SHP77 treated with DMSO at 0.1 percent for 48 hours (cell line): ENCODE results near the gene MEGF6.
"Not testable (repeated sequence)": the region's sequence is repeated elsewhere in the genome, so short reads cannot be mapped to it uniquely, and the experiment has no call there.

Source experiments
- DNase-seq: peaks from one replicate; lab custom pipeline; 2025; lab: John Stamatoyannopoulos, UW

The MEGF6 gene

GRCh38 chr1:3627515-3628253 is 16.4 kb upstream of the MEGF6 start:
- DNase-seq, result no peak

GRCh38 chr1:3626025-3626424 is 14.7 kb upstream of the MEGF6 start:
- DNase-seq, result no peak

DNA sequence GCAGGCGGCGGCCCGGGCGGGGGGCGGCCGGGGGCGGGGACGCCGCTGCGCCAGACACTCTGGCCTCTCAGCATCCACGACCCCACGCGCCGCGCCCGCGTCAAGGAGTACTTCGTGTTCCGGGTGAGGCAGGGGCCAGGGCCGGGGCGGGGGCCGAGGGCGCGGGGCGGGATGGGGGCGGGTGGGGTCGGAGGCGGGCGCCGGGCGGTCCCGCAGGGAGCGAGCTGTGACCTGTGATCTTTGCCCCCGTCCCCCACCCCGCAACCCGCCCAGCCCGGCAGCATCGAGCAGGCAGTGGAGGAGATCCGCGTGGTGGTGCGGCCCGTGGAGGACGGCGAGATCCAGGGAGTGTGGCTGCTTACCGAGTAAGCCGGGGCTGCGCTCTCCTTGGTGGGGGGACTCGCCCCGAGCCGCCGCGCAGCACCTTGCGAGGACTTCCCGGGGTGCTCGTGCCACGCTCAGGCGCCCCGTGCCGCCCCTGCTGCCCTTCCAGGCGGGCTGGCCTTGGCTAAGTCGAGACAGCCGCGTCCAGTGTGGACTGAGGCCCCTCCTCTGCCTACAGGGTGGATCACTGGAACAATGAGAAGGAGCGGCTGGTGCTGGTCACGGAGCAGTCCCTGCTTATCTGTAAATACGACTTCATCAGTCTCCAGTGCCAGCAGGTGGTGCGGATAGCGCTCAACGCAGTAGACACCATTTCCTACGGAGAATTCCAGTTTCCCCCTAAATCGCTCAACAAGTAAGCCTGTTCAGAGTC is 14.0 kb upstream of the MEGF6 start:
- peak; percentile 1 for DNase-seq

- peak; percentile 73 for DNase-seq
Observed at GRCh38 chr1:3624200-3625136, 13.2 kb upstream of the MEGF6 start, which contains the start of gene TPRG1L. Gene TPRG1L (plus strand): TSS chr1:3625015. CDS start chr1:3625073, 58 bp downstream.

- DNase-seq, result no peak
Observed at GRCh38 chr1:3623441-3624199, 12.3 kb upstream of the MEGF6 start.

- not testable (repeated sequence) for DNase-seq
Observed at GRCh38 chr1:3622102-3622501, 10.8 kb upstream of the MEGF6 start.

GRCh38 chr1:3621151-3621671 is 9.9 kb upstream of the MEGF6 start:
- peak; percentile 5 for DNase-seq

DNA sequence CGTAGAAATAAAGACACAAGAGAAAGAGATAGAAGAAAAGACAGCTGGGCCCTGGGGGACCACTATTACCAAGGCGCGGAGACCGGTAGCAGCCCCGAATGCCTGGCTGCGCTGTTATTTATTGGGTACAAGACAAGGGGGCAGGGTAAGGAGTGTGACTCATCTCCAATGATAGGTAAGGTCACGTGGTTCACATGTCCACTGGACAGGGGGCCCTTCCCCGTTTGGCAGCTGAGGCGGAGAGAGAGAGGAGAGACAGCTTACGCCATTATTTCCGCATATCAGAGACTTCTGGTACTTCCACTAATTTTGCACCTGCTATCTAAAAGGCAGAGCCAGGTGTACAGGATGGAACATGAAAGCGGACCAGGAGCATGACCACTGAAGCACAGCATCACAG is 9.4 kb upstream of the MEGF6 start:
- DNase-seq, result no peak

DNA sequence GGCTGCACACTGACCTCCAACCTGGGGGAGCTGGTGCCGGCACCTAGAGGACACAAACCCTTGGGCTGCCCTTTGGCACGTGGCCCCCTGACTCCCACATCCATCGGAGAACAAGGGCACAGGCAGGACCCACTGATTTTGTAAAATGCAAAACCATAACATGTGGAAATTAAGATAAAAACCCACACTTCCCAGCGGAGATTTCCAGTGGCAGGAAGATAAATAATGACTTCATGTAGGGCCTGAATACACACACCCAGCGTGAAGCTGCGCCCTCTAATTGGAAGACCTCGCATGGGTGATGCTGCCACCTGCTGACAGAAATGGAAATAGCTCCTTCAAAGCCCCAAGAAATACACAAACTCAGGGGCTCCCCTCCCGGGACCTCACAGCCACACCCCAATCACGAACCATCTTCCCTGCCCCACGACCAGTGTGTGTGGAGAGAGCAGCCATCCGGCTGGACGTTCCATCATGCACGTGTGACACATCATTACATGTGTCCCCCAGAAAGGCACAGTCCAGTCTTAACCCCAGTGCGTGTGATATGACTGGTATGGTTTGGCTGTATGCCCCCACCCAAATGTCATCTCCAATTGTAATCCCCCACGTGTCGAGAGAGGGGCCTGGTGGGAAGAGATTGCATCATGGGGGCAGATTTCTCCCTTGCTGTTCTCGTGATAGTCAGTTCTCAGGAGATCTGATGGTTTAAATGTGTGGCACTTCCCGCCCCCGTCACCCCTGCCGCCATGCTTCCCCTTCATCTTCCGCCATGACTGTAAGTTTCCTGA is 7.8 kb upstream of the MEGF6 start:
- DNase-seq, result peak; percentile 9

DNA sequence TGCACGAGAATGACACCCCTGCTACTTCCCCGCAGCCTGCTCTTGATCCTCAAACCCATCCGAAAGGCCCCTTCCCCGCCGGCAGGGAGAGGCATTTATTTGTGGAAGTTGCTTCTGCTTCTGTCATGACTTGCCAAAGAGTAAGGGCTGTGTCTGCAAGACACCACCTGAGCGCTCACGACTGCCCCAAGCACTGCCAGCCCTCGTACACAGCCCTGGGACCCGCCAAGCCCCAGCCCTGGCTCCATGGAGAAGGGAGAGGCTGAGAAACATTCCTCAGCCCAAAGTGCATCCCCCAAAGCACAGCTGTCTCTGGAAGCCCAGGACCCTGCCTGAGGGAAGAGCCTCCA is 7.2 kb upstream of the MEGF6 start:
- no peak for DNase-seq

DNA sequence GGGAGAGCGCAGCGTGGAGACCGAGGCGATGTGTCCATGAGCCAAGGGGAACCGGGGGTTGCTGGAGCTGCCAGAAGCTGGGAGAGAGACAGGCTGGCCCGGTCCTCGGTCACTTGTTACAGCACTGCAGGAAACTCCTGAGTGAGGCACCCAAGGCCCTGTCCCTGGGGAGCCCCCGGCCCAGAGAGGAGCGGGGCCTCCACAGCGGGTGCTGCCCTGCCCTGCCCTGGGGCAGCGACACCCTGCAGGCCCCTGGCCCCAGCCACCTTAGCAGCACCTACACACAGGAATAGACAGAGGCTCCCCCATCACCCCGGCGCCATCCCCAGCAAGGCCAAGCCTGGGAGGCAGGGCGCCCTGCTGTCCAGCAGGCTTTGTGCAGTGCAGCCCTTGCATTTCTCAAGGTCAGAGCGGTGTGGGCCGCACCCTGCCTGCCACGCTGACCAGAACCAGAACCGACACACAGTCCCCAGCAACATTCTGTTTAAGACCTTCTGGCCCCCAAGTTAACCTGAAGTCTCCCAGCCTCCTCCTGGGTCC is 6.6 kb upstream of the MEGF6 start:
- DNase-seq, result no peak

- DNase-seq, result no peak
Observed at GRCh38 chr1:3616861-3617260, 5.6 kb upstream of the MEGF6 start.

GRCh38 chr1:3614755-3615742 is 3.7 kb upstream of the MEGF6 start:
- no peak for DNase-seq

- no peak for DNase-seq
Observed at GRCh38 chr1:3612123-3612522, 815 bp upstream of the MEGF6 start.

- DNase-seq, result no peak
Observed at GRCh38 chr1:3610527-3611169, 660 bp downstream of the MEGF6 start.

GRCh38 chr1:3609769-3610526 is 1.4 kb downstream of the MEGF6 start:
- no peak for DNase-seq

GRCh38 chr1:3609016-3609768 is 2.1 kb downstream of the MEGF6 start:
- no peak for DNase-seq
